GM19324 (cell line): ENCODE results near the gene STXBP5.

Source experiments
- ATAC-seq: cut with Tn5 transposase; IDR thresholded peaks from one replicate; pipeline ENCODE4 v1.9.1; 2021; ENCODE audit warnings: mild to moderate bottlenecking, moderate library complexity; ENCODE audit not compliant: unreplicated experiment, low FRiP score

The STXBP5 gene

GRCh38 chr6:147282566-147282959, 78.3 kb downstream of the STXBP5 start:
- no peak for ATAC-seq

- no peak for ATAC-seq
These were observed 79.2 kb downstream of the STXBP5 start for GRCh38 chr6:147283460-147283859.

GRCh38 chr6:147285087-147285855, 81.1 kb downstream of the STXBP5 start:
- no peak for ATAC-seq

- no peak for ATAC-seq
These were observed 83.7 kb downstream of the STXBP5 start for GRCh38 chr6:147287869-147288271.

GRCh38 chr6:147297124-147297523, 92.9 kb downstream of the STXBP5 start:
- ATAC-seq, result no peak

- ATAC-seq, result no peak
These were observed 93.6 kb downstream of the STXBP5 start for GRCh38 chr6:147297663-147298316.

GRCh38 chr6:147298461-147298860, 94.2 kb downstream of the STXBP5 start:
- no peak for ATAC-seq

- no peak for ATAC-seq
These were observed 94.8 kb downstream of the STXBP5 start for GRCh38 chr6:147299035-147299434.

GRCh38 chr6:147301070-147301469, 96.9 kb downstream of the STXBP5 start:
- ATAC-seq, result no peak

- no peak for ATAC-seq
These were observed 99.8 kb downstream of the STXBP5 start for GRCh38 chr6:147304016-147304415.

GRCh38 chr6:147310521-147310920, 106.3 kb downstream of the STXBP5 start:
- ATAC-seq, result no peak

GRCh38 chr6:147311218-147311617, 107.0 kb downstream of the STXBP5 start:
- no peak for ATAC-seq

- no peak for ATAC-seq
These were observed 117.0 kb downstream of the STXBP5 start for GRCh38 chr6:147321260-147321659.

- ATAC-seq, result peak; percentile 97
These were observed 118.3 kb downstream of the STXBP5 start for GRCh38 chr6:147322299-147323162.

GRCh38 chr6:147325557-147325956, 121.3 kb downstream of the STXBP5 start:
- no peak for ATAC-seq

GRCh38 chr6:147331401-147331800, 127.2 kb downstream of the STXBP5 start:
- ATAC-seq, result no peak

- no peak for ATAC-seq
These were observed 133.7 kb downstream of the STXBP5 start for GRCh38 chr6:147337921-147338320.

- no peak for ATAC-seq
These were observed 137.3 kb downstream of the STXBP5 start for GRCh38 chr6:147341486-147341885.

GRCh38 chr6:147345902-147346301, 141.7 kb downstream of the STXBP5 start:
- no peak for ATAC-seq

- ATAC-seq, result no peak
These were observed 143.1 kb downstream of the STXBP5 start for GRCh38 chr6:147347179-147347881.
